ENCODE results near the gene ZMIZ1.

- no peak for TF ChIP-seq CTCF (IDR thresholded peaks at IDR 0.05; ENCODE audit: poor library complexity, severe bottlenecking)
- no peak for TF ChIP-seq EP300 (conservative IDR thresholded peaks at IDR 0.05; ENCODE audit: poor library complexity, severe bottlenecking)
- TF ChIP-seq MXI1 (conservative IDR thresholded peaks at IDR 0.05; ENCODE audit: poor library complexity, severe bottlenecking): no peak
- no peak for TF ChIP-seq RAD21 (conservative IDR thresholded peaks at IDR 0.05)
- no peak for TF ChIP-seq SMC3 (conservative IDR thresholded peaks at IDR 0.05; ENCODE audit: poor library complexity)
- TF ChIP-seq EZH2 (IDR thresholded peaks at IDR 0.05; ENCODE audit: borderline replicate concordance, insufficient read depth, low read length, poor library complexity, severe bottlenecking): no peak
- TF ChIP-seq POLR2AphosphoS5 (IDR thresholded peaks at IDR 0.05): no peak
- TF ChIP-seq TAF1 (IDR thresholded peaks at IDR 0.05; ENCODE audit: low read depth): no peak
- no peak for TF ChIP-seq REST (IDR thresholded peaks at IDR 0.05; ENCODE audit: borderline replicate concordance)
These were observed 25.9 kb upstream of the ZMIZ1 start for GRCh38 chr10:79042639-79043411.
